CD4-positive, alpha-beta memory T cell (primary cell): ENCODE data around the gene S100A3. TPM values are rescaled to one million over a fixed set of nuclear protein-coding genes. Genes with fewer than 3 reads are reported as not detected.
A peak's percentile ranks its signal among the peaks of the same experiment; 100 is the strongest.
"Not testable (repeated sequence)": the region's sequence is repeated elsewhere in the genome, so short reads cannot be mapped to it uniquely, and the experiment has no call there.

Experiments used
- CTCF ChIA-PET: fragments of 350-600 bp; sonication (Branson Sonifier 250); formaldehyde crosslinking; loops from one replicate; lab custom pipeline; 2021; ENCODE audit warnings: inconsistent platforms; ENCODE audit not compliant: partially characterized antibody; lab: Charles Lee
- POLR2A ChIA-PET: fragments of 350-600 bp; sonication (Branson Sonifier 250); formaldehyde crosslinking; loops from one replicate; lab custom pipeline; 2021; ENCODE audit not compliant: partially characterized antibody; lab: Charles Lee
- DNase-seq, 5 donors: peaks; one replicate each; pipeline versions ENCODE4 v3.0.0 to v3.0.0-alpha.2; 2020 to 2022; ENCODE audit warnings: mixed read lengths in 1 of 5
- H3K27ac ChIP-seq: one replicate; pipeline ENCODE4 v1.7.0; 2013; ENCODE audit warnings: low read depth, low read length
- H3K27me3 ChIP-seq: 2 replicates; pipeline ENCODE4 v1.7.0; 2013; ENCODE audit warnings: mild to moderate bottlenecking, low read length, moderate library complexity; ENCODE audit not compliant: insufficient read depth
- H3K36me3 ChIP-seq: 2 replicates; pipeline ENCODE4 v1.7.0; 2013; ENCODE audit warnings: mild to moderate bottlenecking, low read length, moderate library complexity; ENCODE audit not compliant: insufficient read depth
- H3K4me1 ChIP-seq: 2 replicates; pipeline ENCODE4 v1.7.0; 2013; ENCODE audit warnings: mild to moderate bottlenecking, low read length, moderate library complexity; ENCODE audit not compliant: insufficient read depth
- H3K4me3 ChIP-seq, 2 donors: one replicate each; pipeline ENCODE4 v1.7.0; 2013; ENCODE audit warnings: low read length in 2 of 2, mild to moderate bottlenecking in 1 of 2
- H3K9me3 ChIP-seq, 2 donors: one replicate each; pipeline ENCODE4 v1.7.0; 2013; ENCODE audit warnings: low read length in 2 of 2, control low read depth in 1 of 2; ENCODE audit not compliant: control insufficient read depth in 1 of 2
- H3K27ac Mint-ChIP-seq, 7 donors: one replicate each; pipeline ENCODE4 v1.8.0; 2020 to 2021; ENCODE audit warnings: mixed read lengths in 7 of 7, mild to moderate bottlenecking in 6 of 7, inconsistent platforms in 3 of 7, moderate library complexity in 3 of 7
- H3K27me3 Mint-ChIP-seq, 2 donors: one replicate each; pipeline ENCODE4 v1.8.0; 2020 to 2021; ENCODE audit warnings: mixed read lengths in 2 of 2
- H3K36me3 Mint-ChIP-seq, 2 donors: one replicate each; pipeline ENCODE4 v1.8.0; 2020 to 2021; ENCODE audit warnings: mixed read lengths in 2 of 2, inconsistent platforms in 1 of 2, mild to moderate bottlenecking in 1 of 2
- H3K4me1 Mint-ChIP-seq, 4 donors: one replicate each; pipeline ENCODE4 v1.8.0; 2020 to 2021; ENCODE audit warnings: mixed read lengths in 4 of 4, mild to moderate bottlenecking in 1 of 4
- H3K4me3 Mint-ChIP-seq, 8 donors: one replicate each; pipeline ENCODE4 v1.8.0; 2020 to 2021; ENCODE audit warnings: mixed read lengths in 8 of 8, mild to moderate bottlenecking in 7 of 8, moderate library complexity in 6 of 8, inconsistent platforms in 3 of 8
- H3K9me3 Mint-ChIP-seq, 8 donors: one replicate each; pipeline ENCODE4 v1.8.0; 2020 to 2021; ENCODE audit warnings: mixed read lengths in 8 of 8, mild to moderate bottlenecking in 5 of 8, inconsistent platforms in 3 of 8, moderate library complexity in 1 of 8
- intact Hi-C: fragments of 100-400 bp; cut with micrococcal nuclease; formaldehyde crosslinking; loops from one replicate; pipeline ENCODE4 v1.15.1; 2023
- polyA plus RNA-seq, 2 donors: library from polyadenylated mRNA; unstranded; fragments of 300-500 nt; fragmentation: Illumina TruSeq; gene quantifications; one replicate each; pipeline ENCODE4 v1.2.3, GENCODE V29; 2021
- total RNA-seq, 2 experiments: library from RNA; stranded (reverse); gene quantifications; one replicate each; pipeline ENCODE4 v1.2.3, GENCODE V29; 2021

The S100A3 gene
- total and polyA plus RNA-seq, 4 experiments from 2014 or later: not detected

GRCh38 chr1:153587314-153587713 is 38.3 kb upstream of the S100A3 start:
- ChIA-PET POLR2A (no interaction called here), CTCF (interaction anchor here (0.9 to 2.0 kb wide), 2 partner anchors 15 to 77 kb away, joined by 3 to 7 read pairs; no protein-coding TSS in a partner anchor)
- intact Hi-C loops: no loop called here
- no peaks in the 10 kb centered on the region for H3K4me1 ChIP-seq
- H3K4me1 Mint-ChIP-seq: no peaks in the 10 kb centered on the region
- H3K9me3 Mint-ChIP-seq: no peaks in the 10 kb centered on the region
- no peak overlapping the region for H3K4me3 ChIP-seq
- no peaks in the 10 kb centered on the region for H3K27me3 ChIP-seq
- H3K27me3 Mint-ChIP-seq: peaks cover 1 to 3% of the 10 kb centered on the region in 2 donors
- no peak overlapping the region for H3K27ac Mint-ChIP-seq
- no peak for DNase-seq
- no peaks in the 10 kb centered on the region for H3K36me3 ChIP-seq
- no peak overlapping the region for H3K27ac ChIP-seq
- H3K4me3 Mint-ChIP-seq: no peak overlapping the region
- H3K9me3 ChIP-seq: no peaks in the 10 kb centered on the region
- no peaks in the 10 kb centered on the region for H3K36me3 Mint-ChIP-seq

GRCh38 chr1:153586347-153586746 is 37.3 kb upstream of the S100A3 start:
- Histone ChIP-seq H3K36me3 (no peaks in the 10 kb centered on the region), H3K4me3 (no peak overlapping the region), H3K27ac (no peak overlapping the region), H3K4me1 (no peaks in the 10 kb centered on the region), H3K9me3 (no peaks in the 10 kb centered on the region), H3K27me3 (no peaks in the 10 kb centered on the region)
- ChIA-PET POLR2A (no interaction called here), CTCF (interaction anchor here (2.0 kb wide), 1 partner anchor 14 kb away, joined by 7 read pairs; no protein-coding TSS in a partner anchor)
- Mint-ChIP-seq H3K9me3 (no peaks in the 10 kb centered on the region), H3K27me3 (peaks cover 1 to 3% of the 10 kb centered on the region in 2 donors), H3K36me3 (no peaks in the 10 kb centered on the region), H3K27ac (peak overlapping the region in 1 of 7 donors; percentile 11), H3K4me3 (no peak overlapping the region), H3K4me1 (no peaks in the 10 kb centered on the region)
- DNase-seq: no peak
- intact Hi-C loops: no loop called here

- POLR2A ChIA-PET: interaction anchor here (0.7 kb wide), 1 partner anchor 41 kb away, joined by 3 read pairs; no protein-coding TSS in a partner anchor
- no peaks in the 10 kb centered on the region for H3K4me1 ChIP-seq
- H3K9me3 ChIP-seq: no peaks in the 10 kb centered on the region
- intact Hi-C loops: no loop called here
- CTCF ChIA-PET: no interaction called here
- Mint-ChIP-seq H3K27ac (no peak overlapping the region), H3K4me3 (no peak overlapping the region), H3K27me3 (peaks cover 1 to 3% of the 10 kb centered on the region in 2 donors), H3K4me1 (no peaks in the 10 kb centered on the region), H3K9me3 (no peaks in the 10 kb centered on the region), H3K36me3 (no peaks in the 10 kb centered on the region)
- no peak overlapping the region for H3K4me3 ChIP-seq
- DNase-seq: no peak
- H3K27ac ChIP-seq: no peak overlapping the region
- H3K36me3 ChIP-seq: no peaks in the 10 kb centered on the region
- no peaks in the 10 kb centered on the region for H3K27me3 ChIP-seq
Observed at GRCh38 chr1:153585006-153585405, 35.9 kb upstream of the S100A3 start.

- Mint-ChIP-seq H3K4me3 (no peak overlapping the region), H3K9me3 (no peaks in the 10 kb centered on the region), H3K27ac (no peak overlapping the region), H3K36me3 (no peaks in the 10 kb centered on the region), H3K4me1 (no peaks in the 10 kb centered on the region), H3K27me3 (peaks cover 3 to 8% of the 10 kb centered on the region in 2 donors)
- DNase-seq: no peak
- intact Hi-C loops: no loop called here
- CTCF ChIA-PET: no interaction called here
- Histone ChIP-seq H3K36me3 (no peaks in the 10 kb centered on the region), H3K4me3 (no peak overlapping the region), H3K27me3 (no peaks in the 10 kb centered on the region), H3K9me3 (no peaks in the 10 kb centered on the region), H3K27ac (no peak overlapping the region), H3K4me1 (no peaks in the 10 kb centered on the region)
- POLR2A ChIA-PET: interaction anchor here (0.7 kb wide), 1 partner anchor 40 kb away, joined by 3 read pairs; no protein-coding TSS in a partner anchor
Observed at GRCh38 chr1:153583976-153584375, 34.9 kb upstream of the S100A3 start.

GRCh38 chr1:153583514-153583913 is 34.5 kb upstream of the S100A3 start:
- H3K27ac ChIP-seq, H3K4me3 ChIP-seq, H3K27me3 ChIP-seq, H3K9me3 Mint-ChIP-seq, H3K27ac Mint-ChIP-seq, DNase-seq, H3K36me3 ChIP-seq, H3K4me1 Mint-ChIP-seq, H3K4me3 Mint-ChIP-seq, H3K36me3 Mint-ChIP-seq, H3K4me1 ChIP-seq, CTCF ChIA-PET, intact Hi-C loops, H3K9me3 ChIP-seq, POLR2A ChIA-PET: not testable (repeated sequence)
- peaks cover 7 to 13% of the 10 kb centered on the region in 2 donors for H3K27me3 Mint-ChIP-seq

- DNase-seq, H3K27me3 ChIP-seq, H3K4me3 Mint-ChIP-seq, H3K36me3 Mint-ChIP-seq, H3K27ac Mint-ChIP-seq, H3K4me1 Mint-ChIP-seq, H3K4me1 ChIP-seq, H3K9me3 ChIP-seq, H3K4me3 ChIP-seq, POLR2A ChIA-PET, H3K9me3 Mint-ChIP-seq, H3K36me3 ChIP-seq, intact Hi-C loops, H3K27ac ChIP-seq: not testable (repeated sequence)
- peaks cover 13 to 19% of the 10 kb centered on the region in 2 donors for H3K27me3 Mint-ChIP-seq
- CTCF ChIA-PET: interaction anchor here (2.4 kb wide), 1 partner anchor 13 kb away, joined by 8 read pairs; no protein-coding TSS in a partner anchor
Observed at GRCh38 chr1:153582836-153583235, 33.8 kb upstream of the S100A3 start.

GRCh38 chr1:153578936-153579335 is 29.9 kb upstream of the S100A3 start:
- intact Hi-C loops: no loop called here
- Histone ChIP-seq H3K4me3 (no peak overlapping the region), H3K9me3 (no peaks in the 10 kb centered on the region), H3K36me3 (no peaks in the 10 kb centered on the region), H3K4me1 (no peaks in the 10 kb centered on the region), H3K27ac (no peak overlapping the region), H3K27me3 (peaks cover 4% of the 10 kb centered on the region)
- POLR2A ChIA-PET: no interaction called here
- Mint-ChIP-seq H3K9me3 (no peaks in the 10 kb centered on the region), H3K4me3 (no peak overlapping the region), H3K27ac (no peak overlapping the region), H3K36me3 (no peaks in the 10 kb centered on the region), H3K4me1 (no peaks in the 10 kb centered on the region), H3K27me3 (peaks cover 12 to 22% of the 10 kb centered on the region in 2 donors)
- DNase-seq: no peak
- CTCF ChIA-PET: interaction anchor here (2.0 to 2.8 kb wide), 2 partner anchors 40 to 69 kb away, joined by 7 to 11 read pairs; no protein-coding TSS in a partner anchor
